ENCODE measurements around the gene FGB. TPM values are rescaled to one million over a fixed set of nuclear protein-coding genes. Genes with fewer than 3 reads are reported as not detected.

FGB gene
- polyA plus RNA-seq, 1 experiment = not detected

- CTCF ChIA-PET = interaction anchor here (0.6 to 1.7 kb wide), 4 partner anchors 10 to 59 kb away, joined by 3 to 6 read pairs (median 4); no protein-coding TSS in a partner anchor
- no peaks in the 10 kb centered on the region for H3K27me3 ChIP-seq (ENCODE audit: control insufficient read depth, insufficient read depth, low read length)
- H3K36me3 ChIP-seq (ENCODE audit: control insufficient read depth, insufficient read depth, low read length) = no peaks in the 10 kb centered on the region
- no peak for TF ChIP-seq CTCF (IDR thresholded peaks at IDR 0.05; ENCODE audit: insufficient read depth, low read depth, low read length)
- POLR2A ChIA-PET = no interaction called here
- DNase-seq (ENCODE audit: low read depth) = no peak
- no peak overlapping the region for H3K4me3 ChIP-seq (ENCODE audit: low read depth, low read length)
Measured at GRCh38 chr4:154610582-154610981, 47.8 kb downstream of the FGB start.

- DNase-seq (ENCODE audit: low read depth) = no peak
- H3K27me3 ChIP-seq (ENCODE audit: control insufficient read depth, insufficient read depth, low read length) = no peaks in the 10 kb centered on the region
- TF ChIP-seq CTCF (IDR thresholded peaks at IDR 0.05; ENCODE audit: insufficient read depth, low read depth, low read length) = no peak
- ChIA-PET POLR2A (no interaction called here), CTCF (interaction anchor here (1.6 to 1.7 kb wide), 2 partner anchors 53 to 60 kb away, joined by 4 to 6 read pairs; no protein-coding TSS in a partner anchor)
- no peak overlapping the region for H3K4me3 ChIP-seq (ENCODE audit: low read depth, low read length)
- H3K36me3 ChIP-seq (ENCODE audit: control insufficient read depth, insufficient read depth, low read length) = no peaks in the 10 kb centered on the region
Measured at GRCh38 chr4:154611833-154612232, 49.0 kb downstream of the FGB start.

- no peaks in the 10 kb centered on the region for H3K36me3 ChIP-seq (ENCODE audit: control insufficient read depth, insufficient read depth, low read length)
- ChIA-PET CTCF (interaction anchor here (0.6 to 1.7 kb wide), 5 partner anchors 9 to 104 kb away, joined by 3 to 6 read pairs (median 4); partner anchors contain the start of gene PLRG1), POLR2A (no interaction called here)
- H3K27me3 ChIP-seq (ENCODE audit: control insufficient read depth, insufficient read depth, low read length) = no peaks in the 10 kb centered on the region
- no peak for DNase-seq (ENCODE audit: low read depth)
- no peak within 1 kb of the TSS for H3K4me3 ChIP-seq (ENCODE audit: low read depth, low read length)
- no peak for TF ChIP-seq CTCF (IDR thresholded peaks at IDR 0.05; ENCODE audit: insufficient read depth, low read depth, low read length)
Measured at GRCh38 chr4:154612472-154613414, 49.9 kb downstream of the FGB start, which contains the start of gene FGG. Gene FGG, minus strand, starts transcription at chr4:154612656. Its CDS starts 47 bp downstream, at chr4:154612609.

GRCh38 chr4:154614306-154614705 lies 51.5 kb downstream of the FGB start:
- ChIA-PET CTCF (interaction anchor here (1.4 to 1.7 kb wide), 2 partner anchors 55 to 62 kb away, joined by 3 to 5 read pairs; no protein-coding TSS in a partner anchor), POLR2A (no interaction called here)
- Histone ChIP-seq H3K36me3 (ENCODE audit: control insufficient read depth, insufficient read depth, low read length) (no peaks in the 10 kb centered on the region), H3K27me3 (ENCODE audit: control insufficient read depth, insufficient read depth, low read length) (no peaks in the 10 kb centered on the region), H3K4me3 (ENCODE audit: low read depth, low read length) (no peak overlapping the region)
- no peak for TF ChIP-seq CTCF (IDR thresholded peaks at IDR 0.05; ENCODE audit: insufficient read depth, low read depth, low read length)
- no peak for DNase-seq (ENCODE audit: low read depth)

GRCh38 chr4:154615211-154615610 lies 52.4 kb downstream of the FGB start:
- ChIA-PET POLR2A (no interaction called here), CTCF (interaction anchor here (1.7 kb wide), 1 partner anchor 63 kb away, joined by 5 read pairs; no protein-coding TSS in a partner anchor)
- Histone ChIP-seq H3K27me3 (ENCODE audit: control insufficient read depth, insufficient read depth, low read length) (peaks cover 3% of the 10 kb centered on the region), H3K4me3 (ENCODE audit: low read depth, low read length) (no peak overlapping the region), H3K36me3 (ENCODE audit: control insufficient read depth, insufficient read depth, low read length) (no peaks in the 10 kb centered on the region)
- no peak for DNase-seq (ENCODE audit: low read depth)
- TF ChIP-seq CTCF (IDR thresholded peaks at IDR 0.05; ENCODE audit: insufficient read depth, low read depth, low read length) = no peak

Data from BJ (cell line).